Activated CD4-positive, alpha-beta T cell treated with anti-CD3 and anti-CD28 coated beads, Interleukin-10, Interleukin-2, amounts not matched to agents 100 ng/mL and 50 ng/mL, durations not matched to agents 16 hours and 8 hours (primary cell): ENCODE data around the gene IGIP.

Experiments used
- DNase-seq: peaks from one replicate; pipeline ENCODE4 v3.0.0-alpha.2; 2020

IGIP gene

GRCh38 chr5:140125637-140126036, at the start of gene IGIP:
IGIP (plus strand) TSS chr5:140125937; CDS start chr5:140128477, 2,540 bp downstream.
- no peak for DNase-seq

- no peak for DNase-seq
These were observed 49.6 kb upstream of the IGIP start for GRCh38 chr5:140076142-140076541.

- no peak for DNase-seq
These were observed 48.9 kb upstream of the IGIP start for GRCh38 chr5:140076788-140077187.

GRCh38 chr5:140083120-140083519, 42.6 kb upstream of the IGIP start:
- no peak for DNase-seq

- DNase-seq, result no peak
These were observed 42.1 kb upstream of the IGIP start for GRCh38 chr5:140083650-140084049.

- no peak for DNase-seq
These were observed 41.2 kb upstream of the IGIP start for GRCh38 chr5:140084541-140084940.

GRCh38 chr5:140090251-140090650, 35.5 kb upstream of the IGIP start:
- DNase-seq, result no peak

- no peak for DNase-seq
These were observed 32.6 kb upstream of the IGIP start for GRCh38 chr5:140093179-140093578.

GRCh38 chr5:140093866-140094265, 31.9 kb upstream of the IGIP start:
- DNase-seq, result no peak

- no peak for DNase-seq
These were observed 30.8 kb upstream of the IGIP start for GRCh38 chr5:140094889-140095288.

GRCh38 chr5:140101179-140101578, 24.6 kb upstream of the IGIP start:
- no peak for DNase-seq

- DNase-seq, result no peak
These were observed 22.6 kb upstream of the IGIP start for GRCh38 chr5:140103154-140103553.

GRCh38 chr5:140104100-140104499, 21.6 kb upstream of the IGIP start:
- DNase-seq, result no peak

GRCh38 chr5:140106101-140106500, 19.6 kb upstream of the IGIP start:
- peak; percentile 34 for DNase-seq

- DNase-seq, result no peak
These were observed 18.9 kb upstream of the IGIP start for GRCh38 chr5:140106805-140107311.

GRCh38 chr5:140107312-140108092, 18.2 kb upstream of the IGIP start:
- DNase-seq, result peak; percentile 95

GRCh38 chr5:140108093-140109017, 17.4 kb upstream of the IGIP start:
- peak; percentile 32 for DNase-seq

GRCh38 chr5:140109018-140109758, 16.5 kb upstream of the IGIP start:
- no peak for DNase-seq

GRCh38 chr5:140109759-140110645, 15.7 kb upstream of the IGIP start:
- no peak for DNase-seq

GRCh38 chr5:140110646-140110957, 15.1 kb upstream of the IGIP start:
- DNase-seq, result no peak

- DNase-seq, result no peak
These were observed 14.5 kb upstream of the IGIP start for GRCh38 chr5:140111011-140111858.
